ENCODE measurements around the gene IRAK1BP1.
"Not testable (repeated sequence)": the region's sequence is repeated elsewhere in the genome, so short reads cannot be mapped to it uniquely, and the experiment has no call there.

Gene IRAK1BP1

GRCh38 chr6:78889901-78890300, 22.6 kb downstream of the IRAK1BP1 start:
- DNase-seq (ENCODE audit: low spot score): not testable (repeated sequence)

- DNase-seq (ENCODE audit: low spot score): no peak
Observed at GRCh38 chr6:78896227-78896626, 28.9 kb downstream of the IRAK1BP1 start.

- DNase-seq (ENCODE audit: low spot score): no peak
Observed at GRCh38 chr6:78908621-78909020, 41.3 kb downstream of the IRAK1BP1 start.

GRCh38 chr6:78909391-78909790, 42.0 kb downstream of the IRAK1BP1 start:
- DNase-seq (ENCODE audit: low spot score): peak; percentile 40

GRCh38 chr6:78910010-78910409, 42.7 kb downstream of the IRAK1BP1 start:
- no peak for DNase-seq (ENCODE audit: low spot score)

GRCh38 chr6:78910591-78911171, 43.3 kb downstream of the IRAK1BP1 start:
- DNase-seq (ENCODE audit: low spot score): peak; percentile 23

- DNase-seq (ENCODE audit: low spot score): no peak
Observed at GRCh38 chr6:78911218-78911940, 44.0 kb downstream of the IRAK1BP1 start.

GRCh38 chr6:78916411-78916810, 49.1 kb downstream of the IRAK1BP1 start:
- no peak for DNase-seq (ENCODE audit: low spot score)

GRCh38 chr6:78917788-78918187, 50.4 kb downstream of the IRAK1BP1 start:
- DNase-seq (ENCODE audit: low spot score): no peak

GRCh38 chr6:78921168-78921567, 53.8 kb downstream of the IRAK1BP1 start:
- DNase-seq (ENCODE audit: low spot score): not testable (repeated sequence)

GRCh38 chr6:78925317-78925716, 58.0 kb downstream of the IRAK1BP1 start:
- no peak for DNase-seq (ENCODE audit: low spot score)

- DNase-seq (ENCODE audit: low spot score): no peak
Observed at GRCh38 chr6:78935553-78935952, 68.2 kb downstream of the IRAK1BP1 start.

GRCh38 chr6:78936515-78936914, 69.2 kb downstream of the IRAK1BP1 start:
- DNase-seq (ENCODE audit: low spot score): no peak

GRCh38 chr6:78942446-78942845, 75.1 kb downstream of the IRAK1BP1 start:
- DNase-seq (ENCODE audit: low spot score): peak; percentile 4

GRCh38 chr6:78947529-78947928, 80.2 kb downstream of the IRAK1BP1 start:
- no peak for DNase-seq (ENCODE audit: low spot score)

- peak; percentile 2 for DNase-seq (ENCODE audit: low spot score)
Observed at GRCh38 chr6:78947962-78948361, 80.6 kb downstream of the IRAK1BP1 start.

GRCh38 chr6:78948785-78949184, 81.4 kb downstream of the IRAK1BP1 start:
- DNase-seq (ENCODE audit: low spot score): no peak

- DNase-seq (ENCODE audit: low spot score): no peak
Observed at GRCh38 chr6:78952362-78952761, 85.0 kb downstream of the IRAK1BP1 start.

Measured in AG08396 (cell line).